Immature natural killer cell (primary cell): ENCODE data around the gene PDGFB. TPM values are rescaled to one million over a fixed set of nuclear protein-coding genes. Genes with fewer than 3 reads are reported as not detected.

Experiments used
- DNase-seq, 3 donors: peaks; one replicate each; pipeline ENCODE4 v3.0.0; 2022; ENCODE audit warnings: mixed read lengths in 1 of 3
- H3K27ac Mint-ChIP-seq, 6 donors: one replicate each; pipeline ENCODE4 v1.8.0; 2020; ENCODE audit warnings: mixed read lengths in 6 of 6, mild to moderate bottlenecking in 5 of 6, inconsistent platforms in 4 of 6, moderate library complexity in 3 of 6
- H3K27me3 Mint-ChIP-seq, 3 donors: one replicate each; pipeline ENCODE4 v1.8.0; 2020 to 2021; ENCODE audit warnings: low read depth in 3 of 3, mild to moderate bottlenecking in 3 of 3, mixed read lengths in 3 of 3, moderate library complexity in 3 of 3, inconsistent platforms in 1 of 3
- H3K36me3 Mint-ChIP-seq, 3 donors: one replicate each; pipeline ENCODE4 v1.8.0; 2020; ENCODE audit warnings: mixed read lengths in 3 of 3, inconsistent platforms in 2 of 3, mild to moderate bottlenecking in 2 of 3
- H3K4me1 Mint-ChIP-seq, 2 donors: one replicate each; pipeline ENCODE4 v1.8.0; 2020; ENCODE audit warnings: inconsistent platforms in 2 of 2, mild to moderate bottlenecking in 2 of 2, mixed read lengths in 2 of 2, moderate library complexity in 1 of 2
- H3K4me3 Mint-ChIP-seq, 5 donors: one replicate each; pipeline ENCODE4 v1.8.0; 2020; ENCODE audit warnings: mild to moderate bottlenecking in 5 of 5, mixed read lengths in 5 of 5, inconsistent platforms in 3 of 5, moderate library complexity in 3 of 5
- H3K9me3 Mint-ChIP-seq, 6 donors: one replicate each; pipeline ENCODE4 v1.8.0; 2020; ENCODE audit warnings: mild to moderate bottlenecking in 6 of 6, mixed read lengths in 6 of 6, inconsistent platforms in 4 of 6, moderate library complexity in 3 of 6
- polyA plus RNA-seq, 3 donors: library from polyadenylated mRNA; unstranded; fragments of 300-500 nt; fragmentation: Illumina TruSeq; gene quantifications; one replicate each; pipeline ENCODE4 v1.2.3, GENCODE V29; 2021

PDGFB gene
- polyA plus RNA-seq, 3 donors from 2014 or later: 0.58 to 0.61 TPM; not detected in 1

- no peaks in the 10 kb centered on the region for H3K36me3 Mint-ChIP-seq
- no peak overlapping the region for H3K4me3 Mint-ChIP-seq
- H3K9me3 Mint-ChIP-seq: no peaks in the 10 kb centered on the region
- no peaks in the 10 kb centered on the region for H3K4me1 Mint-ChIP-seq
- no peak overlapping the region for H3K27ac Mint-ChIP-seq
- peaks cover 0 to 7% (median 0%) of the 10 kb centered on the region in 3 donors for H3K27me3 Mint-ChIP-seq
- DNase-seq: no peak
These were observed 24.5 kb upstream of the PDGFB start for GRCh38 chr22:39269095-39269790.

- Mint-ChIP-seq H3K36me3 (no peaks in the 10 kb centered on the region), H3K4me1 (no peaks in the 10 kb centered on the region), H3K9me3 (no peaks in the 10 kb centered on the region), H3K27ac (no peak overlapping the region), H3K27me3 (peaks cover 0 to 7% (median 0%) of the 10 kb centered on the region in 3 donors), H3K4me3 (no peak overlapping the region)
- no peak for DNase-seq
These were observed 23.9 kb upstream of the PDGFB start for GRCh38 chr22:39268645-39269044.

DNA sequence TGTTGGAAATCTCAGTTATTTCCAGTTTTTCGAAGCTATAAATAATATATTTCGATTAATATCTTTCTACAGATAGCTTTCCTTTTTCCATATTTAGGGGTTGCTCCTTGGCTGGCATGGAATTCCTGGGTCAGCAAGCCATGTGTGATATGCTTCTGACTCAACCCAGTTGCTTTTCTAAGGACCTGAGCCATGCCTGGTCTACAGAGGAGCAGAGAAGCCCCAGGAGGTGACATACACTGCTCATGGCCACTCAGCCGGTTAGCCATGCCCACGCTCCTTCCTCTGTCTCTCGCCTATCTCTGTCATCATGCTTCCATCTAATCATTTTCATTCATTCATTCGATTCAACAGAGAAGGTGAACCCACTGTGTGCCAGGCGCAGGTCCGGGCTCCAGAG is 23.2 kb upstream of the PDGFB start:
- Mint-ChIP-seq H3K27me3 (peaks cover 0 to 7% (median 0%) of the 10 kb centered on the region in 3 donors), H3K9me3 (no peaks in the 10 kb centered on the region), H3K4me1 (no peaks in the 10 kb centered on the region), H3K36me3 (no peaks in the 10 kb centered on the region), H3K4me3 (no peak overlapping the region), H3K27ac (no peak overlapping the region)
- DNase-seq: no peak

DNA sequence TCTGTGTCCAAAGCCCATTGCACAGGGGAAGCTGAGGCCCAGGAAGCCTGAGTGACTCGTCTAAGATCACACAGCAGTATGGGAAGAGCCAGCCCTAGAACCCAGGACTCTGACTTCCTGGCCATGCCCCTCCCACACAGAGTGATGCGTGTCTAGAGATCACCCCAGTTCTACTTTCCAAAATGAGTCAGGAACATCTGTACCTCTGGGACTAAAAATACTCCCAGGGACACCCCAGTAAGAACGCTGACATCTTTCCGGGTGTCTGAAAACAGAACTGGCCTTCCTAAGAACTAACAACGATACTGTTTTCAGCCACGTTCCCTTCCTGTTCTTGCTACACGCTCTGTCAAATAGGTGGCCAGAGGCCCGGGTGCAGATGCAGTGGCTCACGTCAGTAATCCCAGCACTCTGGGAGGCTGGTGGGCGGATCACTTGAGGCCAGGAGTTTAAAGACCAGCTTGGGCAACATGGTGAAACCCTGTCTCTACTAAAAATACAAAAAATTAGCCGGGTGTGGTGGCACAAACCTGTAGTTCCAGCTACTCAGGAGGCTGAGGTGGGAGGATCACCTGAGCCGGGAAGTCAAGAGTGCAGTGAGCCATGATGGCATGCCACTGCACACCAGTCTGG is 21.7 kb upstream of the PDGFB start:
- Mint-ChIP-seq H3K4me1 (no peaks in the 10 kb centered on the region), H3K36me3 (no peaks in the 10 kb centered on the region), H3K27ac (peak overlapping the region in 2 of 6 donors; percentile 34 to 55), H3K9me3 (peaks cover 0 to 6% (median under 1%) of the 10 kb centered on the region in 6 donors), H3K4me3 (no peak overlapping the region), H3K27me3 (peaks cover 0 to 7% (median 0%) of the 10 kb centered on the region in 3 donors)
- DNase-seq: no peak

DNA sequence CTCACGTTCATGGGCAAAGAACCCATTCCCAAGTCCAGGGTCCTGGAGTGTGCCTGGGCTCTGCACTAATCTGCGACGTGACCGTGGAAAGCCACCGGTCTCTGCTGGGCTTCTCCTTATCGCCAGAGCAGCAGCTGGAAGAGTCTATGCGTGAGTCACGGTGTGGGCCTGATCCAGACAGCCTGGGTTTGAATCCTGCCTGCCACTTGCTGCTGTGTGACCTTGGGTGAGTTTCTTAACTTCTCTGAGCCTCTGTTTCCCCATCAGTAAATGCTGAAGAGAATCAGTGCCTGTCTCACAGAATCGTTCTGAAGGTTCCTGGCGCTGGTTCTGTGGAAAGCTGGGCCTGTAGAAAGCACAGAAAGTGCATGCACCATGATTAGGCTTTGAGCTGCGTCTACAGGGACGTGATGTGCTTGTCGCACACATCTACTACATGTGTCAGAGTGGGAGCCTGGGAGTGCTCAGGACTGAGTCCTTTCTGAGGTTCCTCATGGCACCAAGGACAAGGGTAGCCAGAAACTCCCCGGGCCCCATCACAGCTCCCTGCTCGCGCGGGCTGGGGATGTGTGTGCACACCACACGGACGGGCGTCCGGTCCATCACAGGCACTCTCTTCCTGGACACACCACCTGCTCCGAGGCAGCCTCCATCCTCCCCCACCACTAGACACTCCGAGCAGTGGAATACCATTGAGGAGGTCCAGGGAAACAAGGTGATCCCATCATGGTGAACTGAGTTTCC is 20.5 kb upstream of the PDGFB start:
- Mint-ChIP-seq H3K36me3 (peaks cover 0 to 7% (median 0%) of the 10 kb centered on the region in 3 donors), H3K27ac (no peak overlapping the region), H3K27me3 (peaks cover 0 to 7% (median 3%) of the 10 kb centered on the region in 3 donors), H3K9me3 (peaks cover 0 to 15% (median 5%) of the 10 kb centered on the region in 6 donors), H3K4me1 (no peaks in the 10 kb centered on the region), H3K4me3 (no peak overlapping the region)
- DNase-seq: no peak

DNA sequence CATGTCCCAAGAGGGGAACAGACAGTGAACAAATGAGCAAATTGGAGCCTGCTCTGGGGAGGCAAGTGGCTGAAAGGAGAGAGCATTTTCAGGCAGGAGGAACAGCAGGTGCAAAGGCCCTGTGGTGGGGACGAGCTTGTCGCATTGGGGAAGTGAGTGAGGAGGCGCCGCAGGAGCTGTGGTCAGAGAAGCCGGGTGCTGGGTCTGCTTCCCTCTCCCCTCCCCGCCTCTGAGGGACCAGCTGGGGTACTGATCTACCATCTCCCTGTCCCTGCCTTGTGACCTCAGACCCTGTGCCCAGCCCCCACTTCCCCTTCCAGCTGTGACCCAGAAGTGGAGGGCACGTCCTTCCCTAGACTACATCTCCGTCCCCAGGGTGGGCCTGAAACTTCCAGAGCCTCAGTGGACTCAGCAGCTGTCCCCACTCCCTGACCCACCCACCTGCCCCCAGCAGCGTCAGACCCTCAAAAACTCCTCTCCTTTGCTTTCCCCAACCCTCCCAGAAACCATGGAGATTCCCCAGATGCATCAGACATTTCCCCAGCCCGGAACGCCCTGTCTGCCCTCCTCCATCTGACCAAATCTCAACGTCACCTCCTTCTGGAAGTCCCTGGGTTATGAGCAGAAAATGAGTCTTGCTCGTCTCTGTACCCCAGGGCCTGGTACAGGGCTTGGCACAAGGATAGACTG is 19.7 kb upstream of the PDGFB start:
- peak overlapping the region in 2 of 6 donors; percentile 40 to 46 for H3K27ac Mint-ChIP-seq
- peaks cover 2 to 7% (median 3%) of the 10 kb centered on the region in 3 donors for H3K27me3 Mint-ChIP-seq
- H3K4me1 Mint-ChIP-seq: no peaks in the 10 kb centered on the region
- DNase-seq: no peak
- peaks cover 0 to 15% (median 5%) of the 10 kb centered on the region in 6 donors for H3K9me3 Mint-ChIP-seq
- no peak overlapping the region for H3K4me3 Mint-ChIP-seq
- peaks cover 0 to 7% (median 0%) of the 10 kb centered on the region in 3 donors for H3K36me3 Mint-ChIP-seq

- DNase-seq: no peak
- Mint-ChIP-seq H3K4me1 (no peaks in the 10 kb centered on the region), H3K27ac (no peak overlapping the region), H3K27me3 (peaks cover 2 to 7% (median 3%) of the 10 kb centered on the region in 3 donors), H3K9me3 (peaks cover 0 to 15% (median 5%) of the 10 kb centered on the region in 6 donors), H3K4me3 (no peak overlapping the region), H3K36me3 (peaks cover 0 to 7% (median 0%) of the 10 kb centered on the region in 3 donors)
These were observed 19.0 kb upstream of the PDGFB start for GRCh38 chr22:39263626-39264348.

DNA sequence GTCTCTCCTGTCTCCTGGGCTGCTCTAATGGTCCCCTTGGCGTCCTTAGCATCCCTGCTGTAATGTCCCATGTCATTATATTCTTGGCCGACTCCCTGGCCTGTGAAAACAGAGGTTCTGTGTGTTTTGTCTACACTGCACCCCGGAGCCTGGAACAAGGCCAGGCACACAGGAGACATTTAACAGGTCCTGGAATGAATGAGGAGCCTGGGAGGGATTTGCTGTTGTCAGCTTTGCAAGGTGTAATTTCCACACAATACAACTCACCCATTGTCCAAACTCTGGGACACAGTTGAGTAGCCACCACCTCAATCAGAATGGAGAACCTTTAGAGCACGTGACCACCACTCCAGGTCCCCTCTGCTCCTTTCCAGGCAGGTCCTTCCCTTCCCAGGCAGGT is 14.9 kb upstream of the PDGFB start:
- no peak overlapping the region for H3K4me3 Mint-ChIP-seq
- no peak for DNase-seq
- H3K27me3 Mint-ChIP-seq: peaks cover 3 to 8% (median 4%) of the 10 kb centered on the region in 3 donors
- peaks cover 0 to 7% (median 0%) of the 10 kb centered on the region in 3 donors for H3K36me3 Mint-ChIP-seq
- H3K27ac Mint-ChIP-seq: no peak overlapping the region
- H3K9me3 Mint-ChIP-seq: peaks cover 0 to 15% (median 5%) of the 10 kb centered on the region in 6 donors
- H3K4me1 Mint-ChIP-seq: peaks cover 4 to 7% of the 10 kb centered on the region in 2 donors

DNA sequence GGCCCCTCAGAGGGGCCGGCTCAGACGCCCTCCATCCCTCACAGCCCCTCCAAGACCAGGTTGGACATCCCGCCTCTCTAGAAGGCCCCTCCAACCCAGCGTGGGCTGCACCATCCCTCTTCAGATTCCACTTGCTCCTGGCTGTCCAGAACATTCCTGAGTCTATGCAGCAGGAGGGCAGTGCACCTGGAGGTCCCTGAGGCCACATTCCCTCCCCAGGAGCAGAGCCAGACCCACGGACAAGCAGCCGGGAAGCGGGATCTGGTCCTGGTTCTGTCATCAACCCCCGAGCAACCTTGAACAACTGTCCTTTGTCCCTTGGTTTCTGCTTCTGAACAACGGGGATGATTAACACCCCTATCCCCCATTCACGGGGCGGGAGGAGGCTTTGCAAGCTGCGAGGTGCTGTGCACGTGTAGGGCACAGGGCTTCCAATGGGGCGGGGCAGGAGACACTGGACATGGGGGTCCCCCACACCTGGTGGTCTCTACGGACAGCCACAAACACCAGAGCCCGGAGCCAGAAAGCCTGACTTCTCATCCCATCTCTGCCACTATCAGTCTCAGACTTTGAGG is 13.2 kb upstream of the PDGFB start:
- Mint-ChIP-seq H3K9me3 (peaks cover 0 to 15% (median 6%) of the 10 kb centered on the region in 6 donors), H3K4me3 (no peak overlapping the region), H3K27me3 (peaks cover 3 to 9% (median 6%) of the 10 kb centered on the region in 3 donors), H3K36me3 (peaks cover 0 to 7% (median 0%) of the 10 kb centered on the region in 3 donors), H3K4me1 (peaks cover 6 to 9% of the 10 kb centered on the region in 2 donors), H3K27ac (no peak overlapping the region)
- no peak for DNase-seq

DNA sequence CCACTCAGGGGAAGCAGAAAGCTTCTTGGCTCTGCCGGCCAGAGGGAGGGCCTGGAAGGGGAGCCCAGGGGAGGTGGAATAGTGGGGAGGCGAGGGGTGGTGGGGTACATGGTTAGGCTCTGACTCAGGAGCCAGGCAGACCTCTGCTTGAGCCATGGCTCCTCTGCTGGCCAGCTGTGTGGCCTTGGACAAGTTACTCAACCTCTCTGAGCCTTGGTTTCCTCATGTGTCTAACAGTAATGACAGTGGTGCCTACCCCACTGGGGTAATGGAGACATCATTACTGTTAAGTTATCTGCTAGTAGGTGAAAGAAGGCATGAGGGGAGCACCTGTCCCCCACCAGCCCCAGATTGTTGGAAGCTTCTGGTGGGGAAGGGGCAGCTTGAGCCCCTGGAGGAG is 12.2 kb upstream of the PDGFB start:
- peaks cover 8 to 18% (median 9%) of the 10 kb centered on the region in 3 donors for H3K27me3 Mint-ChIP-seq
- DNase-seq: no peak
- peaks cover 0 to 13% (median 6%) of the 10 kb centered on the region in 6 donors for H3K9me3 Mint-ChIP-seq
- peaks cover 0 to 7% (median 0%) of the 10 kb centered on the region in 3 donors for H3K36me3 Mint-ChIP-seq
- no peak overlapping the region for H3K27ac Mint-ChIP-seq
- H3K4me3 Mint-ChIP-seq: no peak overlapping the region
- H3K4me1 Mint-ChIP-seq: peaks cover 8 to 16% of the 10 kb centered on the region in 2 donors

GRCh38 chr22:39256186-39256552 is 11.4 kb upstream of the PDGFB start:
- H3K4me3 Mint-ChIP-seq: no peak overlapping the region
- DNase-seq: no peak
- H3K9me3 Mint-ChIP-seq: peaks cover 0 to 6% (median 2%) of the 10 kb centered on the region in 6 donors
- H3K27me3 Mint-ChIP-seq: peaks cover 9 to 22% (median 11%) of the 10 kb centered on the region in 3 donors
- H3K27ac Mint-ChIP-seq: no peak overlapping the region
- peaks cover 0 to 4% (median 0%) of the 10 kb centered on the region in 3 donors for H3K36me3 Mint-ChIP-seq
- peaks cover 8 to 16% of the 10 kb centered on the region in 2 donors for H3K4me1 Mint-ChIP-seq

DNA sequence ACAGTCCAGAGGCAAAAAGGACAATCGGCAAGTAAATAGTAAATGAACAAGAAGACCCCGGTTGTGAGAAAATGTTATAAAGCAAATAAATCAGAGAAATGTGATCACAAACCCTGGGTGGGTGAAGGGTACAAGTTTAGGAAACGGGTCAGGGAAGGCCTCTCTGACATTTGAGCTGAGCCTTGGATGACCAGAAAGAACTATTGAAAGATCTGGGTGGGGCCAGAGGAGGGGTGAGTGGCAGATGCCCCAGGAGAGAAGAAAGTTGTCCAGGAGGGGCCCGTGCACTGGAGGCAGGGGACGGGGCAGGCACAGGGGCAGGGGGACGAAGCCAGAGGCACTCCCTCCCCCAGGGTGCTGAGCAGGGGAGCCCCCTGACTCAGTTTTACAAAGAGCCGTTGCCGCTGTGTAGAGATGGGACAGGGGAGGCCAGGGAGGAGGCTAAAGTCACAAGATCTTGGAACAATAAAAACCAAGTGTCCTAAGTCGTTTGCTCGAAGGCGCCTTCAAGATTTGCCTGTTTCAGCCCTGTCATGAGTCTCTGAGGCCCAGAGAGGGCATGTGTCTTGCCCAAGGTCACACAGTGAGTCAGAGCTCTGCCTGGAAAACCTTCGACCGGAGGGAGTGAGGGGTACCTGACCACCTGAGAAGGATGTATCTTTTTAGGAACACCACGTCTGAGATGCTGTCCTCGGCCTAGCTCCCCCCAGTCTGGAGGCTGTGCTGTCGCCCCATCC is 10.8 kb upstream of the PDGFB start:
- Mint-ChIP-seq H3K27ac (peak overlapping the region in 3 of 6 donors; percentile 11 to 49 (median 19)), H3K36me3 (no peaks in the 10 kb centered on the region), H3K9me3 (peaks cover 0 to 1% (median 0%) of the 10 kb centered on the region in 6 donors), H3K4me1 (peaks cover 8 to 16% of the 10 kb centered on the region in 2 donors), H3K4me3 (no peak overlapping the region), H3K27me3 (peaks cover 12 to 23% (median 14%) of the 10 kb centered on the region in 3 donors)
- DNase-seq: no peak
